LoVo (cell line): ENCODE data around the gene TMEM273.

Source experiments
- DNase-seq: peaks from one replicate; pipeline ENCODE4 v3.0.0-alpha.2; 2016; ENCODE audit warnings: low spot score

The TMEM273 gene

DNA sequence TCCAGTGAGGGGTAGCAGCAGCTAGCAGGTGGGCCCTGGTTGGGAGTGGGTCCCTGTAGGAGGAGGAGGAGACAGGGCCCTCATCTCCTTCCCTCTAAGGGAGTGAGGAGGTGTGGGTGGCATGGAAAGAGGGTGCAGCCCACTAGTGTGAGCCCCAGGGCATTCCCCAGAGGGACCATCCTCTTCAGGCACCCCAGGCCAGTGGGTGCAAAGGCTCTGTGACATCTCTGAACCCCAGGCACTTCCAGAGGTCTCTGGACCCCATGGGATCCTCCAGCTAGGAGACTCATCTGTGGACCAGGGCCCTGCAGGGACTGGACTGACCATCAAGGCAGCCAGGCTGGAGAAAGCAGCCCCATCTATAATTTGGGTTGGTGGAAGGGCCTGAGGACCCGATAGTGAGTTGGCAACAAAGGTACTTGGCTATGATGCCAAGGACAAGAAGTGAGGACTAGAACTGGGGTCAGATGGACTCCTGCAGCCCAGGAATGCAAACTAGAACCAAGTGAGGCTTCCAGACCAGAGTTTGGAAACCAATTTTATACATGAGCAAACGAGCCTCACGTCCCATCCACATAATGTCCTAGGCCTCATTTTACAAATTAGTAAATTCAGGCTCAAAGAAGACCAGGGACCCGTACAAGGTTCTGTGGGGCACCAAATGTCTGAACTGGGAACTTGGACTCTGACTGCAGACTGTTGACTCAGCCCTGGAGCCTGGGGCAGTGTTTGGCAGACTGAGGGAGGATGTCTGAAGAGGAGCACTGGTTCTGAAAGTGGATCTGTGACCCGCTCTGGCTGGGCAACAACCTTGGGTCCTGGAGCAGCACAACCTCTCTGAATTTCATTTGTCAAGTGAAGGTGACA lies 71.4 kb downstream of the TMEM273 start:
- DNase-seq = no peak

DNA sequence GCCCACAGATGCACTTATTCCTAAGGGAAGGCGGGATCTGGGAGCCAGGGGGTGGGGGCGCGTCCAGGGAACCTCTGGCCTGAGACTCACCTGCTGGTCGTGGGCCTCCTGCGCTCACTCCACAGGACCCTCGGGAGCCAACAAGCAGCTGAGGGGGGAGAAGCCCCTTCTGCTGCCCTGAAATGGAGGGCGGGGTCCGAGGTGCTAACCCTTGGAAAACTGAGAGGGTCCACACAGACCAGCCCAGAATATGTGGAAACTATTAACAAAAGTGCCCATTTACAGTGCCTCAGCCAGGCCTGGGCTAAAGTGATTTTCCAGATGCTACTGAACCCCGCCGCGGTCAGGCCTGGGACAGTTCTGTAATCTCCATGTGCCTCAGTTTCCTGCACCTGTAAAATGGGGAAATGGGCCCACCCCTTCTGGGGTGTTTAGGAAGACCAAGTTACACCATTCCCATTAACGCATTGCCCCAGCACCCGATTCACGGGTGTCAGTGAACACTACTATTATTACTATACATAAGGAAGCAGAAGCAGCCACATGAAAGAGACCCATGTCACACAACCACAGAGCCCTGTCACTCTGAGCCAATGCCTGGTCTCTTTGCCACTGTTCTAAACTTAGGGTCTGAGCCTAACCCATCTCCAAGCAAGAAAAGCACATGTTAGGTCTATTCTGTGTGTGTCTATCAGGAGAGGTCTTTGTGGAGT lies 72.2 kb downstream of the TMEM273 start:
- no peak for DNase-seq

DNA sequence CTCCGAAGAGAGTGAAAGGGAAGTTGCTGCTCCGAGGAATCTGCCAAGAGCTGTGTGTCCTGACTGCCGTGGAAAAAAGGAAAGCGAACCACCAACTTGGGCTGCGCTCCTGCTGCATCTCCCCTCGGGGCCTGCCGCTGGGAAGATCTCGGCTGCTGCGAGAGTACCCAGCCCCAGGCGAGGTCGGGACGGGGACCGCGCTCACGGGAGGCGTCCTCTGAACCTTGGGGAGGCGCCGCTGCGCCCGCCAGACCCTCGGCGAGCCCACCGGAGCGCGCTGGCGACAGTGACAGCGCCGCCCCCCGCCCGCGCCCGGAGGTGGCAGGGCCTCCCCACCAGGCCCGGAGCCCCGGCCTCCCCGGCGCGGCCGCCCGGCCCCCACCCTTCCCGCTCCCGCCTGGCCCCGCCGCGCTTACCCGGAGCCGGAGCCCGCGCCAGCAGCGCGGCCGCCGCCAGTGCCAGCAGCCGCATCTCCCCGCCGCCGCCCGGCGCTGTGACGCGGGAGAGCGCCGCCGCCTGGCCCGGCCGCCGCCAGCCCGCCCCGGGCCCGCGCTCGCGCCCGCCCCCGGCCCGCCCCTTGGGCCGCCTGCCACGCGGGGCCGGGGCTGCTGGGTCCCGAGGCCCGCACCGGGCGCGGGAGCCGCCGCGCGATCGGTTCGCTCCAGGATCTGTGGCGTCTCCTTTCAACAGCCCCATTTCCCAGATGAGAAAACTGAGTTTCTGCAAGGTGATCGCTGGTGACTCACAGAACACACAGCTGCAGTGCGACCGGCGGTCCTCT lies 73.0 kb downstream of the TMEM273 start, which contains the start of gene VSTM4:
Gene VSTM4, minus strand, starts transcription at position 508 of the 781 bp plus-strand sequence. Its CDS starts 37 bp downstream, at position 471.
- no peak for DNase-seq

DNA sequence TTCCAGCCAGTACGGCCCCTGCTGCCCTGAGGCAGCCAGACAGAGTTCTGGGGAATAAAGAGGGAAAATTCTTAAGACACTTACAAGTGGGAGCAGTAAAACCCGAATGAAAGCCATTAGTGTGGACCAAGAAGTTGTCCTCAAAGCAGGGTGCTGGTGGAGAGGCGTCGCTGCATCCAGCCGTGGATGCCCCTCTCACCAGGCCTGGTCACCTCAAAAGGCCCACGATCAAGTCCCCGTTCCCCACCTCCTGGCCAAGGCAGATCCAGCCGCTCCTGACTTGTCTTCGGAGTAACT lies 73.5 kb downstream of the TMEM273 start:
- no peak for DNase-seq

DNA sequence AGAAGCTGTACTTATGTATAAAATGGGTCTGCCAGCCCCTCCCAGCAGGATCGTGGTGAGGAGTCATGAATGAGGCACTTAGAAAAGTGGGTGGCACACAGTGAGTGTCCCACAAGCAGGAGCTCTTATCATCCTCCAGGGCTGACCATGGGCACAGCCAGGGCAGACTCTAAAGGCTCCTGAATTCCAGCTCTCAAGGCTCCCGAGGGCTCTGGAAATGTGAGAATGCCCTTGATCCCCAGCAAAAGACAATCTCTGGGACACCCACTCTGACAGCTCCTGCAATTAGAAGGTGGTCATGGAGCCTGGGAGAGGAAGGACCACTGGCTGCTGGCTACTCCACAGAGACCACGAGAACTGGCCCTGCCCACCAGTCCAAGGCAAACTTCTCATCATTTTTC lies 74.5 kb downstream of the TMEM273 start:
- no peak for DNase-seq

DNA sequence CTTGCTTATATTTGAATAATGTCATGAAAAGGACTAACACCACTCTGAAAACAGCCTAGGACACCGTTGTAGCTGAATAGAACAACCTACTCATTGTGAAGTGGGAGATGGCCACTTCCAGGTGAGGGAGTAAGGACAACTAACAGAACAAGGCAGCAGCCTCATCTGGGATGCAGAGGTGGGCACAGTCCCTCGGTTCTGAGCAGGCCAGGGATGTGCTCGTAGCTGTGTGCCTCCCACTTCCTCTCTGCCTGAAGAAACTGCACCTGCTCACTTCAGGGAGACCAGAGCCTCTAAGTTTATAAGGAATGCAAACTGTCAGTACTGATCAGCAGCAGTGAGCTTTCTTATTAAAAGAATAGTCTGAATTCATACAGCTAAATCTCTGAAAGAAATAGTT lies 75.3 kb downstream of the TMEM273 start:
- DNase-seq = no peak

DNA sequence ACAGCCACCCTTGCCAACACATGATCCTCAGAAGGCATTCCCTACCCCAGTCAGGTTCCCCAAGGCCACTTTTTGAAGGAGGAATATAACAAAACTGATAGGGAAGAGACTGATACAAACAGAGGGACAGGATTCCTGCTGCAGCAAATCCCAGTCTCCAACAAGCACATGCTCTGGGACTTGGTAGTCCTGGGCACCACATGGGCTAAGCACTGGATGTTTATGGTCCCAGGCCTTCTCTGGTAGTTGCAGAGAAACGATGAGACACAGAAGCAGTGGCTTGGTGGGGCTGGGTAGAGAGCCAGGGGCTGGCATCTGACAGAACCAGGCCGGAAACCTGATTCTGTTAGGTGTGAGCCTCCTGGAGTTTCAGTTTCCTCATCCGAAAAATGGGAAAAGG lies 76.1 kb downstream of the TMEM273 start:
- DNase-seq = no peak

DNA sequence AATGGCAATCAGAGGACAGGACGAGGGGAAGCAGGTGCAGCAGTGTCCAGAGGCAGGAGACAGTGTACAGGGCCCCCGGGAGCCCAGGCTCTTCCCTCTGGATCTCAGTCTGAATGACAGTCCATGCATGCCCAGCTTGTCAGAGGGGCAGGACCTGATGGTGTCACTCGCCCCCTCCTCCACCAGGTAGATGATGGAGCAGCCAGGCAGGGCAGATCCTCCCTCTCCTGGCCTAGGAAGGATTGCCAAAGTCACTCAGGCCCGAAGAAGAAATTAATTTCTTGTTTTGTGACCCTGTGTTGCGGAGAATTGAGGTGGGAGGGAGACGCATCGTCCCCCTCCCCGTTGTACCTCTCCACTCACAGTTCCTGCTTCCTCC lies 76.9 kb downstream of the TMEM273 start:
- DNase-seq = no peak

DNA sequence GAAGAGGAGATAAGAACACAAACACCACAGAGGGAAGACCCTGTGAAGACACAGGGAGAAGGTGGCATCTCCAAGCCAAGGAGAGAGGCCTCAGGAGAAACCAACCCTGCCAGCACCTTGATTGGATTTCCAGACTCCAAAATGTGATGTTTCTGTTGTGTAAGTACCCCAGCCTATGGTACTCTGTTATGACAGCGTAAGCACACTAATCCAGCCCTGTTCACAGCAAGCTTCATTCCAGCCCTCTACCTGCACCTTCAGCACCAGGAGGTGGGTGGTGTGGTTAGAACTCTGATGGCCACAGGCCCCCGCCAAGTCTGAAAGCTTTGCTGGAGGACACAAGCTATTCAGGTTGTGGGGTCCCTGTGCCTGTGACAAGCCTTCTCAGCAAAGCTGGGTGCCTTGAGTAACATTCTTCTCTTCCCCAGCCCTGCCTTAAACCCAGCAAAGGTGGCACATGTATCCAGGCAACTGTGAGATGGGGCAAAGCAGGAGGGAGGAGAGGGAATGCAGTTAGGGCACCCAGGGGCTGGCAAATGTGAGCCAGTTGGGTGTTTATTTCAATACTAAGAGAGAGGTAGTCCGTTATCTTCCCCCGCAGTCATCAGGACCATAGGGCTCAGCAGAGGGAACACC lies 77.4 kb downstream of the TMEM273 start:
- no peak for DNase-seq

DNA sequence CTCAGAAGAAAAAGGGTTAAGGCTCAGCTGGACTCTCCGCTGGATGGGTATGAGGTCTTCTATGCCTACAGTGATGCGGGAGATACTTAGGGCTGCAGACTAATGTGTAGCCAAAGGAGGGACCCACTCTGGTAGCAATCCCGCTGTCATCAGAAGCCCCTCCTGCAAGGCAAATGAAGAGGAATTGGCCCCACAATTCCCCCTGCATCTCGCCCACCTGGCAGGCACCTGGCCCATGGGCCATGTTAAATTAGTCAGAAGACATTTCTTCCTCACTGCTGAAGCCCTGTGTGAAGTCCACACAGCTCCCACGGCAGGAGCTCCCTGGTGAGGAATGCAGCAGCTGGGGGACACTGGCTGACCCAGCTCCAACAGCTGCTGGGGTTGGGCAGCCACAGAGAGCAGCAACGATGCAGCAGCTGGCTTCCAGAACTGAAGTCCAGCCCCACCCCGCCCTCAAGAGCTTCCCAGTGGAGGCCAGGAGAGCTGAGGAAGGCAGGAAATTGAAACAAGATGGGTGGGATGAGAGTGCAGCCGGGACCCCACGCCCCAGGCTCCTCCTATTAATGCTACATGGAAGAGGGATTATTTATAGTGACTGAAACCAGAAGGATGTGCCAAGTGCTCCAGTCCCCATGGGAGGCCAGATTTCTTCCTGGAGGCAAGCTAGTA lies 78.4 kb downstream of the TMEM273 start:
- no peak for DNase-seq

DNA sequence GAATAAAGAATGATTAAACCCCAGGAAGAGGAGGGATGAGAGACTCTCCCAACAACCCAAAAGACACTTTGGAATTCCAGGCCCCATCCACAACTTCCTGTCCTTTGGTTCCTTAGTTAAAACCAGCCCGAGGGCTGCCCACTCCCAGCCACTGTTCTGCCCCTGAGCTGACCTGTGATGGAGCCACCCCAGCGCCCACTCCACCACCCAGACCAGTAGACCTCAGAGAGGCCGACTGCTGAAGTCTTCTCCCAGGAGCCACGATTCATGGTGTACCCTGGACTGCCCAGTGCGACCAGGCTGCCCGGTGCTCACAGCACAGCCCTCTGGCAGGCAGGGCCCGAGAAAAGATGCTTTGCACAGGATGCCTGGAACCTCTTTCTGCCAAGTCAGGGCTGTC lies 79.5 kb downstream of the TMEM273 start:
- DNase-seq = no peak

DNA sequence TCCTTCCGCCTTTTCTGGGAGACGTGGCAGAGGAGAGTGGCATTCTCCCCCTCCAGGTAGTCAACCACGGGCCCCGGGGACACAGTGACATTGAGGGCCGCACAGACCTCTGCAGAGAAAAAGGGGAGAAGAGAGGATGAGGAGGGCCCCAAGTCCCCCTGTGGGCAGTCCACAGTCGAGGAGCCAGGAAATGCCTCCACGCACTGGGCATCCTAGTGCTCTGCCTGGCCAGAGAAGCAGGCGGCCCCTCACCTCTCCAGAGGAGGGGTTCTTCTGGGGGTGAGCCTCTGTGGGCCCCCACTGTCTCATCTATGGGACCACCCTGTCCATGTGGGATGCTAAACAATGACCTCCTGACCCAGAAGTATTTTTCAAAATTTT lies 80.3 kb downstream of the TMEM273 start:
- no peak for DNase-seq

DNA sequence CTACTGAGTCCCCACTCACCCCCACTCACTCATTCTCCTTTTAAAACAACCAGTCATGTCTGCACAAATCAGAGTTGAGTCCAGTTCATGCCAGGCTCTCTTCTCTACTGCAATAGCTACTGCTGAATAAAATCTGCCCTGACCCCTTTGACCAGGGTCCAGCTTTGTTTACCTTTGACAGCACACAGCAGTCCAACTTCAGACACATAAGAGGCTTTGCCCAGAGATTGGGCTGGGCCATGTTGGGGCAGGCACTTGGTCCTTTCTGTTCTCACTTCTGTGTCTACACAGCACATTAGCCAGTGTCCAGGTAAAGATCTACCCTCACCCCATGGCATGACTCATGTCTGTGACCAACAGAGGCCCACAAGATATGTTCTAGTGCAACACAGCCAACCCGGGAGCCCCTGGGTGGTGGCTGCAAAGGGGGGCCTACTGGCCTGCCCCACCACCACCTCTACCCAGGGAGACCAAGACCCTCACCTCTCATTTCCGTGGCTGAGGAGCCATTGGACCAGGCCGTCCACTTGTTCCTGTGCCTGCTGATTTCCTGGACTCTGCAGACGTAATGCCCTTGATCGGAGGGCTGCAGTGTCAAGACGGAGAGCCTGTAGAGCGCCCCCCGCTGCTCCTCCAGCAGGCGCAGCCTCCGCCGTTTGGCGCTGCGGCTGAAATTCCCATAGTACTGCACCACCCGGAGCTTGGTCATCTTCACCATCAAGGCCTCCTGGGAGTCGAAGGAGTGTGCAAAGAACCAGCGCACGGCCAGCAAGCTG lies 80.9 kb downstream of the TMEM273 start:
- DNase-seq = no peak

DNA sequence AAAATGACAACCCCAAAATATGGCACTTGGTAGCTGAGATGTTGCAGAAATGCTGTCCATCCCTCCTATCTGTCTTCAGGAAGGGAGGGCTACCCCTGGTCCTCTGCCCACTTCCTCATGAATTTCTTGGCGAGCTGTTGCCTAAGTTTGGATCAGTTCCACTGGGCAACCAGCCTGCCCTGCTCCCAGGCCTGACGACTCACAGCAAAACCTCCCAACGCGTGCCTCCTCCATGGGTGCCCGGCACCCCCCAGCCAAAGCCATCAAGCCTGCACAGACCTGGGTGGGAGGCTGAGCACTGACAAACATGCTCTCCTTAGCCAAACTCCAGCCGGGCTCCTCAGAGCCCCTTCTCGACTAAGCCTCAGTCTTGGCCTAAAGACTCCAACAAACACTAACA lies 81.7 kb downstream of the TMEM273 start:
- DNase-seq = no peak

DNA sequence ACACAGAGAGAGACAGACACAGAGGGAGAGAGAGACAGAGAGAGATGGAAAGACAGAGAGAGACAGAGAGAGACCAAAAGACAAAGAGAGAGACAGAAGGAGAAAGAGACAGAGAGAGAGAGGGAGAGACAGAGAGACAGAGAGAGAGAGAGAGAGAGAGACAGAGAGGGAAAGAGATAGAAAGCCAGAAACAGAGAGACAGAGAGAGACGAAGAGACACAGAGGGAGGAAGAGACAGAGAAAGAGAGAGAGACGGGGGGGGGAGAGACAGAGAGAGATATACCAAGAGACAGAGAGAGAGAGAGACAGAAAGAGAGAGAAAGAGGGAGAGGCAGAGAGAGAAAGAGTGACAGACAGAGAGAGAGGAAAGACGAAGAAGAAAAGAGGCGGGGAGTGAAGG lies 83.1 kb downstream of the TMEM273 start:
- no peak for DNase-seq
